ENCODE results near the gene PLA2G2A. TPM values are rescaled to one million over a fixed set of nuclear protein-coding genes. Genes with fewer than 3 reads are reported as not detected.

The PLA2G2A gene
- total and polyA plus RNA-seq, 4 donors, result 0.20 to 0.40 TPM; not detected in 2

DNA sequence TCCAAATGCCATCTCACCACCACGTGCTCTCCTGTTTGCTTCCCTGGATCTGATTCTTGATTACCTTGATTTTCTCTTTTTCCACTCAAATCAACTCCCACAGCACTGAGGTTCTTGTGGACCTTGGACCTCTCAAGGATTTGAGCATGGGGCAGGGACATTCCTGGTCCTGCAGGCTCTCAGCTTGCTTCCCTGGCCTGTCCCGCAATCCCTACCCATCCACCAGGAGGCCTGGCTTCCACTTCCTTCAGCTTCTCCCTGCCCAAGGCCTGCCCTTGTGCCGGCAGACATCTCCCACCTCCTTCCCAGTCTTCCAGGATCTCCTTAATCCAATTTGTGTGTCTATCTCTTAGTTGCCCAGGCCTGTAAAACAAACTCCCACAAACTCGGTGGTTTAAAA, 21.6 kb downstream of the PLA2G2A start:
- 94% methylated on average over 3 of the region's 4 CpGs for WGBS (ENCODE audit: insufficient coverage)
- no peak overlapping the region for H3K4me3 ChIP-seq (ENCODE audit: low read depth, low read length)
- no peaks in the 10 kb centered on the region for H3K36me3 ChIP-seq (ENCODE audit: control insufficient read depth, insufficient read depth, low read length)
- no peaks in the 10 kb centered on the region for H3K27me3 ChIP-seq (ENCODE audit: control insufficient read depth, insufficient read depth, low read length)
- H3K9me3 ChIP-seq (ENCODE audit: control insufficient read depth, insufficient read depth, low read length), result no peaks in the 10 kb centered on the region
- H3K4me1 ChIP-seq (ENCODE audit: control insufficient read depth, insufficient read depth, low read length), result no peaks in the 10 kb centered on the region
- H3K27ac ChIP-seq (ENCODE audit: low read depth, low read length), result no peak overlapping the region
- no peak for DNase-seq (ENCODE audit: low read depth in 4 of 6, low spot score in 6 of 6)

DNA sequence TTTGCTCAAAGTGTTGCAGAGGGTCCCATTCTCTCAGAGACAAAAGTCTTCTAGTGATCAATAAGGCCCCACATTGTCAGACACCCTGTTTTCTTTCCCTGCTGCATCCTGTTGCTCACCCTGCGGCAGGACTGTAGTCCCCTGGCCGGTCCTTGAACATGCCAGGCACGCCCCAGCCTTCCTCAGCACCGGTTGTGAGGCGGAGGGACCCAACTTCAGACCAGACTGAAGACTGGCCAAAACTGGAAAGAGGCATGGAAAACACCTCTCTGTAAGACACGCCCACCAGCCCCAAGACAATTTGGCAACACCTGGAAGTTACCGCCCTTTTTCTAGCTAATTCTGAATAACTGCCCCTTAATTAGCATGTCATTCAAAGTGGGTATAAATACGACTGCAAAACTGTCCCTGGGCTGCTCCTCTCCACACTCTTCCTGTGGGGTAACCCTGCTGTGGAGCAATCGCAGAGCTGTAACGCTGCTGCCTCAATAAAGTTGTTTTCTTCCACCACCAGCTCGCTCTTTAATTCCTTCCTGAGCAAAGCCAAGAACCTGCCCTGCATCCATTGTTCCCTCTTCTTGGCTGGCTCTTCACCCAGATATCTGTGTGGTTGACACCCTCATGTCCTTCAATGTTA, 23.8 kb downstream of the PLA2G2A start:
- Histone ChIP-seq H3K27ac (ENCODE audit: low read depth, low read length) (no peak overlapping the region), H3K9me3 (ENCODE audit: control insufficient read depth, insufficient read depth, low read length) (no peaks in the 10 kb centered on the region), H3K36me3 (ENCODE audit: control insufficient read depth, insufficient read depth, low read length) (no peaks in the 10 kb centered on the region), H3K4me1 (ENCODE audit: control insufficient read depth, insufficient read depth, low read length) (no peaks in the 10 kb centered on the region), H3K27me3 (ENCODE audit: control insufficient read depth, insufficient read depth, low read length) (no peaks in the 10 kb centered on the region), H3K4me3 (ENCODE audit: low read depth, low read length) (no peak overlapping the region)
- 51% methylated on average over 11 of the region's 11 CpGs for WGBS (ENCODE audit: insufficient coverage)
- DNase-seq (ENCODE audit: low read depth in 4 of 6, low spot score in 6 of 6), result no peak

DNA sequence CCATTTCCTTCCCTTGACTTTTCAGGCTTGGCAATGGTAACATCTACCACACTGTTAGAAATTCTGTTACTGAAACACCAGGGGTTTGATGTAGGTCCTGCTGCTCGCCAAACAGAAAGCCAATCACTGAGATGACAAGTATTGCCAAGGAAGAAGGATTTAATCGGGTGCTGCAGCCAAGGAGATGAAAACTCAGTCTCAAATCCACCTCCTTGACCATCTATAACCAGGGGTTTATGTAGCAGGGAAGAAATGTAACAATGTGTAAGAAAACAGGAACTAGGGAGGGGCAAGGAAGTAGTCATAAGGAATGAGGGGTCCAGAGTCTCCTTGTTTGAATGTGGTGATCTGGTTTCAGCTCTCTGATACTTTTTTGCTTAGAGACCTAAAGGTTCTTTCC, 25.4 kb downstream of the PLA2G2A start:
- Histone ChIP-seq H3K27me3 (ENCODE audit: control insufficient read depth, insufficient read depth, low read length) (no peaks in the 10 kb centered on the region), H3K4me1 (ENCODE audit: control insufficient read depth, insufficient read depth, low read length) (no peaks in the 10 kb centered on the region), H3K36me3 (ENCODE audit: control insufficient read depth, insufficient read depth, low read length) (no peaks in the 10 kb centered on the region), H3K4me3 (ENCODE audit: low read depth, low read length) (no peak overlapping the region), H3K27ac (ENCODE audit: low read depth, low read length) (no peak overlapping the region), H3K9me3 (ENCODE audit: control insufficient read depth, insufficient read depth, low read length) (no peaks in the 10 kb centered on the region)
- no CpG with 5 or more reads among the region's 2 CpGs for WGBS (ENCODE audit: insufficient coverage)
- no peak for DNase-seq (ENCODE audit: low read depth in 4 of 6, low spot score in 6 of 6)

DNA sequence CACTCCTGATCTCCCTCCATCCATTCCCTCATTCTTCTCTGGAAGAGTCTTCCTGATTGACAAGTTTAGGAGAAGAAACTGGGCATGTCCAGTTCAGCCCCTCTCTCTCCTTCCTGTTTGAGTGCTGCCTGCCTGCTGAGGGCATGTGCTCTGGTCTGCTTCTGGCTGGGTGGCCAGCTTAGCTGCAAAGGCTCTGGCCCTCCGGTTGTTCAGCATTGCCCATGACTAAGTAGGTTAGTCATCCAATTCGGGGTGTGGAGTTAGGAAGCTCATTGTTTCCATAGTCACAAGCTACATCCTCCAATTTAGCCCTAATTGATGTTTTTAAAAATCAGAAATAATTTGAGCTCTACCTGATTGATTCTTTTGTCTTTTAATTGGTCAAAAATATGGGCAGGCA, 30.4 kb downstream of the PLA2G2A start:
- Histone ChIP-seq H3K27me3 (ENCODE audit: control insufficient read depth, insufficient read depth, low read length) (no peaks in the 10 kb centered on the region), H3K4me3 (ENCODE audit: low read depth, low read length) (no peak overlapping the region), H3K36me3 (ENCODE audit: control insufficient read depth, insufficient read depth, low read length) (no peaks in the 10 kb centered on the region), H3K9me3 (ENCODE audit: control insufficient read depth, insufficient read depth, low read length) (no peaks in the 10 kb centered on the region), H3K4me1 (ENCODE audit: control insufficient read depth, insufficient read depth, low read length) (no peaks in the 10 kb centered on the region), H3K27ac (ENCODE audit: low read depth, low read length) (no peak overlapping the region)
- no peak for DNase-seq (ENCODE audit: low read depth in 4 of 6, low spot score in 6 of 6)
- no CpG with 5 or more reads among the region's 2 CpGs for WGBS (ENCODE audit: insufficient coverage)

DNA sequence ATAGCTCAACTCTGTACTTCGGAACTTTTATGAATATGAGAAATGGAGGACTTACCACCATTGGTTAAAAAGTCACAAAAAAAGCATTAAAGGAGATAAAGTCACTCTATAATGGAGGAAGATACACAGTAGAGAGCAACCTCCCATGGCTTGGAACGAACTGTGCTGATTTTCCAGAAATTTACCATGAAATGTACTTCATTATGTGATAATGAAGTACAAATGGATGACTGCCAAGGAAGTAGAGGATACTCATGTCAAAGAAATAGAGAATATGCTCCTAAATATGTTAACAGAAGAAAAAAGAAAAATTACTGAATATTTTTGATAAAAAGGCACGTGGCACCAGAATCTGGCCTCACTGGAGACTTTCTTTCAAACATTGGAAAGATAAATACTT, 32.4 kb downstream of the PLA2G2A start:
- H3K9me3 ChIP-seq (ENCODE audit: control insufficient read depth, insufficient read depth, low read length), result no peaks in the 10 kb centered on the region
- no peak for DNase-seq (ENCODE audit: low read depth in 4 of 6, low spot score in 6 of 6)
- H3K27ac ChIP-seq (ENCODE audit: low read depth, low read length), result no peak overlapping the region
- no peaks in the 10 kb centered on the region for H3K27me3 ChIP-seq (ENCODE audit: control insufficient read depth, insufficient read depth, low read length)
- H3K4me1 ChIP-seq (ENCODE audit: control insufficient read depth, insufficient read depth, low read length), result no peaks in the 10 kb centered on the region
- no peaks in the 10 kb centered on the region for H3K36me3 ChIP-seq (ENCODE audit: control insufficient read depth, insufficient read depth, low read length)
- no peak overlapping the region for H3K4me3 ChIP-seq (ENCODE audit: low read depth, low read length)
- no CpG with 5 or more reads among the region's 3 CpGs for WGBS (ENCODE audit: insufficient coverage)

DNA sequence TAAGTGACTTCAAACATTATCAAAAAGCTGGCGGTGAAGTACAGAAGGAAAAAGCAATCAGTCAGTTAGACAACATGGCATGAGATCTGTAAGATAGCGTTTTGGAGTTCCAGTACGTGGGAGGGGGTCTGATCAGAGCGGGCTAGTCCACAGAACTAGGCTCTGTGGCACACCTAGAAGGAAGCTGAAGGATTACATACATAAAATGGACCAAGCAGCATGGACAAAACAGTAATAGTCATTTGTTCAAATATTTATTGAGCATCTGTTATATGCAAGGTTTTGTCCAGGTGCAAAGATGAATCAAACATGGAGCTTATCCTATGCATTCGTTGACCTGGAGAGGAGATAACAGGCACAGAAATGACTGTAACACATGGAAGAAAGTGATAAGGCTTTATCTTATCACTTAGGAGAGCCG, 33.1 kb downstream of the PLA2G2A start:
- DNase-seq (ENCODE audit: low read depth in 4 of 6, low spot score in 6 of 6), result no peak
- no peaks in the 10 kb centered on the region for H3K4me1 ChIP-seq (ENCODE audit: control insufficient read depth, insufficient read depth, low read length)
- 86% methylated on average over 5 of the region's 6 CpGs for WGBS (ENCODE audit: insufficient coverage)
- H3K4me3 ChIP-seq (ENCODE audit: low read depth, low read length), result no peak overlapping the region
- no peaks in the 10 kb centered on the region for H3K9me3 ChIP-seq (ENCODE audit: control insufficient read depth, insufficient read depth, low read length)
- H3K27ac ChIP-seq (ENCODE audit: low read depth, low read length), result no peak overlapping the region
- no peaks in the 10 kb centered on the region for H3K36me3 ChIP-seq (ENCODE audit: control insufficient read depth, insufficient read depth, low read length)
- no peaks in the 10 kb centered on the region for H3K27me3 ChIP-seq (ENCODE audit: control insufficient read depth, insufficient read depth, low read length)

DNA sequence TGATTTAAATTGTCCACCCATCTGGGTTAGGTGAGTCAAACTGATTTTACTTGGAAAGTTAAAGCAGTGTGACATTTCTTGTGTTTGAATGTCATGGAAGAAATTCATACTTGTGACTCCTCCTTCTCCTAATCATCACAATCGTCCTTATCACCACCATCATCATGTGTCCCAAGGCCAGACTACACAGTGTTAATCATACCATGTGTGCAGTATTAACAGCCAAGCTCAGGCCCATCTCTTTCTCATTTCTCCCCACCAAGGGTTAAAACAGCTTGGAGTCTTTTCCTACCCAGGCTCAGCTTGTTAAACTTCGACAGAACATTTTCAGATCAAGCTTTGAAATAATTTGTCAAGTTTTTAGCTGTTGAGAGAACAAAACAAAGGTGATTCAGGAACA, 33.5 kb downstream of the PLA2G2A start:
- no peaks in the 10 kb centered on the region for H3K9me3 ChIP-seq (ENCODE audit: control insufficient read depth, insufficient read depth, low read length)
- no peaks in the 10 kb centered on the region for H3K27me3 ChIP-seq (ENCODE audit: control insufficient read depth, insufficient read depth, low read length)
- H3K36me3 ChIP-seq (ENCODE audit: control insufficient read depth, insufficient read depth, low read length), result no peaks in the 10 kb centered on the region
- no peak for DNase-seq (ENCODE audit: low read depth in 4 of 6, low spot score in 6 of 6)
- WGBS (ENCODE audit: insufficient coverage), result 50% methylated on average over 1 of the region's 2 CpGs
- H3K4me1 ChIP-seq (ENCODE audit: control insufficient read depth, insufficient read depth, low read length), result no peaks in the 10 kb centered on the region
- H3K4me3 ChIP-seq (ENCODE audit: low read depth, low read length), result no peak overlapping the region
- H3K27ac ChIP-seq (ENCODE audit: low read depth, low read length), result no peak overlapping the region

DNA sequence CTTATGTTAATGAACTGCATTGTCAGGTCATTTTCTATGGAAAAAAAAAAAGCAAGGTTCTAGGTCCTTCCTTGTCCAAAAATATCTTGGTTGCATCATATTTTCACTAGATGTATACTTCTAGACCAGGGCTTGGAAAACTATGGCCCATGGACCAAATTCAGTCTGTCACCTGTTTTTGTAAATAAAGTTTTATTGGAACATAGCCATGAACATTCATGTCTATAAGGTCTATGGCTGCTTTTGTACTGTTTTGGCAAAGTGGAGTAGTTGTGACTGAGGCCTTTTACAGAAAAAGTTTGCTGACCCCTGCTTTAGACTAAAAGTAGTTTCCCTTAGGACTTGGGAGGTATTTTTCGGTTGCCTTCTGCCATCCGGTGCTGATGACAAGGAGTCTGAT, 36.8 kb downstream of the PLA2G2A start:
- Histone ChIP-seq H3K4me1 (ENCODE audit: control insufficient read depth, insufficient read depth, low read length) (no peaks in the 10 kb centered on the region), H3K27ac (ENCODE audit: low read depth, low read length) (no peak overlapping the region), H3K36me3 (ENCODE audit: control insufficient read depth, insufficient read depth, low read length) (no peaks in the 10 kb centered on the region), H3K4me3 (ENCODE audit: low read depth, low read length) (no peak overlapping the region), H3K9me3 (ENCODE audit: control insufficient read depth, insufficient read depth, low read length) (no peaks in the 10 kb centered on the region), H3K27me3 (ENCODE audit: control insufficient read depth, insufficient read depth, low read length) (no peaks in the 10 kb centered on the region)
- 100% methylated on average over 2 of the region's 2 CpGs for WGBS (ENCODE audit: insufficient coverage)
- no peak for DNase-seq (ENCODE audit: low read depth in 4 of 6, low spot score in 6 of 6)

DNA sequence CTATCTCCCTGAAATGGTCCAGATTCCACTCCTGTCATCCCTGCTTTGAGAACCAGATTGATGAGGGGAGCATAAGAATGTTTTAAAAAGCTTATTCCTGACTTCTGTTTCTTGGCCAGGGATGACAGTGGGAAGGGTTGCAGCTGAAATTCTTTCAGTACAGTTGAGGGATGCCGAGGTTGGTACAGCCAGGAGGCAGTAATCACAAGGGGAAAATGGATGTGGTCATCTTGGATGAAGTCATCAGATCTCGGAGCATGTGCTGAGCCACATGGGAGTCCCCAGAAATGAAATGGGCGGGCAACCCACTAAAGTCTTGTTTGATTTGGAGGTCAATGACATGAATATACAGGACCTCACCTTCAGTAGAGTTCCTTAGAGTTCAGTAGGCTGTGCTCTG, 37.3 kb downstream of the PLA2G2A start:
- WGBS (ENCODE audit: insufficient coverage), result 78% methylated on average over 3 of the region's 3 CpGs
- H3K27ac ChIP-seq (ENCODE audit: low read depth, low read length), result no peak overlapping the region
- no peak for DNase-seq (ENCODE audit: low read depth in 4 of 6, low spot score in 6 of 6)
- H3K9me3 ChIP-seq (ENCODE audit: control insufficient read depth, insufficient read depth, low read length), result no peaks in the 10 kb centered on the region
- H3K4me1 ChIP-seq (ENCODE audit: control insufficient read depth, insufficient read depth, low read length), result no peaks in the 10 kb centered on the region
- H3K27me3 ChIP-seq (ENCODE audit: control insufficient read depth, insufficient read depth, low read length), result no peaks in the 10 kb centered on the region
- no peak overlapping the region for H3K4me3 ChIP-seq (ENCODE audit: low read depth, low read length)
- no peaks in the 10 kb centered on the region for H3K36me3 ChIP-seq (ENCODE audit: control insufficient read depth, insufficient read depth, low read length)

DNA sequence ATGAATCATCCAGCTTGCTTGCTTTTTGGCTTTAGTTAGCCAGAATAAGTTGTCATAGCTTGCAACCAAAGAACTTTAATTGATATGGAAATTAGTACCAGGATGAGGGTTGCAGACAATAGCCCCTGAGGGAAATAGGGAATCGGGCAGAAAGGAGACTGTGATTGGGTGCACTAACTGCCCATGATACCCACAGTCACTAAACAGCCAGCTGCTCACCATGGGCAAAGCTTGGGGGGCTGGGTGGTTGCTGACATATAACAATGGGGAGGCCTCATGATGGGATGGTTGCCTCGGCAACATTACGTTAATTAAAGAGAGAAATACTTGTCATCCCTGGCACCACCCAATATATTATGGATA, 38.2 kb downstream of the PLA2G2A start:
- Histone ChIP-seq H3K4me1 (ENCODE audit: control insufficient read depth, insufficient read depth, low read length) (no peaks in the 10 kb centered on the region), H3K36me3 (ENCODE audit: control insufficient read depth, insufficient read depth, low read length) (no peaks in the 10 kb centered on the region), H3K9me3 (ENCODE audit: control insufficient read depth, insufficient read depth, low read length) (no peaks in the 10 kb centered on the region), H3K27ac (ENCODE audit: low read depth, low read length) (no peak overlapping the region), H3K4me3 (ENCODE audit: low read depth, low read length) (no peak overlapping the region), H3K27me3 (ENCODE audit: control insufficient read depth, insufficient read depth, low read length) (no peaks in the 10 kb centered on the region)
- WGBS (ENCODE audit: insufficient coverage), result no CpG with 5 or more reads among the region's 3 CpGs
- peak in 2 of 6 donors; percentile 41 to 44 for DNase-seq (ENCODE audit: low read depth in 4 of 6, low spot score in 6 of 6)

Data from spinal cord (tissue), 10 donors.